ENCODE measurements around the gene IDI1. TPM values are rescaled to one million over a fixed set of nuclear protein-coding genes. Genes with fewer than 3 reads are reported as not detected.

IDI1 gene
- total and polyA plus RNA-seq, 2 donors (not counting 1 experiment from before 2014, with no cell fraction given) = 59.8 to 167 TPM

GRCh38 chr10:1033601-1034000, 15.3 kb downstream of the IDI1 start:
- intact Hi-C loops (cut with micrococcal nuclease) = no loop called here
- Histone ChIP-seq H3K9ac (ENCODE audit: low read length) (no peak overlapping the region), H3K36me3 (replicated peaks in 1 of 2; ENCODE audit: control extremely low read depth in 1 of 2, control insufficient read depth in 1 of 2, extremely low read depth in 1 of 2, insufficient read depth in 2 of 2, low read length in 1 of 2) (peaks cover 0 to 15% of the 10 kb centered on the region in 2 experiments), H3K79me2 (ENCODE audit: control insufficient read depth, insufficient read depth, low read length) (no peaks in the 10 kb centered on the region), H2AFZ (ENCODE audit: insufficient read depth, low read depth, low read length, poor library complexity, severe bottlenecking) (no peak overlapping the region), H3K27ac (ENCODE audit: low read length in 2 of 2) (no peak overlapping the region), H4K20me1 (ENCODE audit: control insufficient read depth, insufficient read depth, low read length, poor library complexity, severe bottlenecking) (no peaks in the 10 kb centered on the region), H3K4me2 (replicated peaks; ENCODE audit: low read depth, low read length, poor library complexity, severe bottlenecking) (no peak overlapping the region), H3K9me3 (ENCODE audit: control extremely low read depth in 1 of 3, control insufficient read depth in 2 of 3, insufficient read depth in 1 of 3, low read length in 2 of 3) (no peaks in the 10 kb centered on the region), H3K4me1 (ENCODE audit: control insufficient read depth in 2 of 2, insufficient read depth in 2 of 2, low read length in 2 of 2) (peaks cover 0 to 8% of the 10 kb centered on the region in 2 donors), H3K27me3 (replicated peaks in 1 of 4; ENCODE audit: control extremely low read depth in 1 of 4, control insufficient read depth in 3 of 4, insufficient read depth in 4 of 4, low read length in 3 of 4) (no peaks in the 10 kb centered on the region), H3K4me3 (ENCODE audit: control extremely low read depth in 1 of 5, extremely low read depth in 1 of 5, insufficient read depth in 1 of 5, low read depth in 2 of 5, low read length in 4 of 5) (no peak overlapping the region)
- ChIA-PET POLR2A (no interaction called here), CTCF (no interaction called here)
- Mint-ChIP-seq H3K4me1 (peaks cover 20% of the 10 kb centered on the region), H3K27me3 (no peaks in the 10 kb centered on the region), H3K27ac (no peak overlapping the region), H3K4me3 (no peak overlapping the region), H3K9me3 (ENCODE audit: insufficient read depth) (no peaks in the 10 kb centered on the region)
- WGBS (ENCODE audit: insufficient coverage) = no CpG with 5 or more reads among the region's 1 CpG
- TF ChIP-seq CTCF (IDR thresholded peaks at IDR 0.05) = no peak
- no peak for TF ChIP-seq EZH2 (IDR thresholded peaks at IDR 0.05; ENCODE audit: borderline replicate concordance, insufficient read depth, low read depth, low read length, poor library complexity, severe bottlenecking)
- ATAC-seq (ENCODE audit: low read depth) = no peak
- no peak for DNase-seq

- no peak overlapping the region for H3K4me3 Mint-ChIP-seq
Measured at GRCh38 chr10:1029838-1030237, 19.1 kb downstream of the IDI1 start.

More at GRCh38 chr10:1029838-1030237, 19.1 kb downstream of the IDI1 start:
- H2AFZ ChIP-seq (ENCODE audit: insufficient read depth, low read depth, low read length, poor library complexity, severe bottlenecking) = no peak overlapping the region
- TF ChIP-seq CTCF (IDR thresholded peaks at IDR 0.05) = no peak
- TF ChIP-seq EZH2 (IDR thresholded peaks at IDR 0.05; ENCODE audit: borderline replicate concordance, insufficient read depth, low read depth, low read length, poor library complexity, severe bottlenecking) = no peak
- H3K4me1 Mint-ChIP-seq = no peaks in the 10 kb centered on the region
- H3K4me1 ChIP-seq (ENCODE audit: control insufficient read depth in 2 of 2, insufficient read depth in 2 of 2, low read length in 2 of 2) = no peaks in the 10 kb centered on the region
- no peaks in the 10 kb centered on the region for H4K20me1 ChIP-seq (ENCODE audit: control insufficient read depth, insufficient read depth, low read length, poor library complexity, severe bottlenecking)
- no peak overlapping the region for H3K4me3 ChIP-seq (ENCODE audit: control extremely low read depth in 1 of 5, extremely low read depth in 1 of 5, insufficient read depth in 1 of 5, low read depth in 2 of 5, low read length in 4 of 5)
- no peak overlapping the region for H3K4me2 ChIP-seq (replicated peaks; ENCODE audit: low read depth, low read length, poor library complexity, severe bottlenecking)
- H3K27ac ChIP-seq (ENCODE audit: low read length in 2 of 2) = no peak overlapping the region
- WGBS (ENCODE audit: insufficient coverage) = 98% methylated on average over 6 of the region's 7 CpGs
- no peak overlapping the region for H3K9ac ChIP-seq (ENCODE audit: low read length)
- no peak for DNase-seq
- H3K27ac Mint-ChIP-seq = no peak overlapping the region
- POLR2A ChIA-PET = no interaction called here
- no peaks in the 10 kb centered on the region for H3K36me3 ChIP-seq (replicated peaks in 1 of 2; ENCODE audit: control extremely low read depth in 1 of 2, control insufficient read depth in 1 of 2, extremely low read depth in 1 of 2, insufficient read depth in 2 of 2, low read length in 1 of 2)
- no peaks in the 10 kb centered on the region for H3K9me3 ChIP-seq (ENCODE audit: control extremely low read depth in 1 of 3, control insufficient read depth in 2 of 3, insufficient read depth in 1 of 3, low read length in 2 of 3)
- H3K27me3 ChIP-seq (replicated peaks in 1 of 4; ENCODE audit: control extremely low read depth in 1 of 4, control insufficient read depth in 3 of 4, insufficient read depth in 4 of 4, low read length in 3 of 4) = no peaks in the 10 kb centered on the region
- no peak for ATAC-seq (ENCODE audit: low read depth)
- no peaks in the 10 kb centered on the region for H3K9me3 Mint-ChIP-seq (ENCODE audit: insufficient read depth)
- no peaks in the 10 kb centered on the region for H3K79me2 ChIP-seq (ENCODE audit: control insufficient read depth, insufficient read depth, low read length)
- intact Hi-C loops (cut with micrococcal nuclease) = no loop called here
- H3K27me3 Mint-ChIP-seq = no peaks in the 10 kb centered on the region
- CTCF ChIA-PET = no interaction called here
